ENCODE results near the gene XXYLT1. TPM values are rescaled to one million over a fixed set of nuclear protein-coding genes. Genes with fewer than 3 reads are reported as not detected.
"Not testable (repeated sequence)": the region's sequence is repeated elsewhere in the genome, so short reads cannot be mapped to it uniquely, and the experiment has no call there.

XXYLT1 gene
- total RNA-seq, 4 donors from 2014 or later = 9.8 to 14.6 (median 13.9) TPM

- no peak for TF ChIP-seq POLR2A (IDR thresholded peaks at IDR 0.05)
- TF ChIP-seq, protein P1, sequence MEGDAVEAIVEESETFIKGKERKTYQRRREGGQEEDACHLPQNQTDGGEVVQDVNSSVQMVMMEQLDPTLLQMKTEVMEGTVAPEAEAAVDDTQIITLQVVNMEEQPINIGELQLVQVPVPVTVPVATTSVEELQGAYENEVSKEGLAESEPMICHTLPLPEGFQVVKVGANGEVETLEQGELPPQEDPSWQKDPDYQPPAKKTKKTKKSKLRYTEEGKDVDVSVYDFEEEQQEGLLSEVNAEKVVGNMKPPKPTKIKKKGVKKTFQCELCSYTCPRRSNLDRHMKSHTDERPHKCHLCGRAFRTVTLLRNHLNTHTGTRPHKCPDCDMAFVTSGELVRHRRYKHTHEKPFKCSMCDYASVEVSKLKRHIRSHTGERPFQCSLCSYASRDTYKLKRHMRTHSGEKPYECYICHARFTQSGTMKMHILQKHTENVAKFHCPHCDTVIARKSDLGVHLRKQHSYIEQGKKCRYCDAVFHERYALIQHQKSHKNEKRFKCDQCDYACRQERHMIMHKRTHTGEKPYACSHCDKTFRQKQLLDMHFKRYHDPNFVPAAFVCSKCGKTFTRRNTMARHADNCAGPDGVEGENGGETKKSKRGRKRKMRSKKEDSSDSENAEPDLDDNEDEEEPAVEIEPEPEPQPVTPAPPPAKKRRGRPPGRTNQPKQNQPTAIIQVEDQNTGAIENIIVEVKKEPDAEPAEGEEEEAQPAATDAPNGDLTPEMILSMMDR (IDR thresholded peaks at IDR 0.05) = no peak
- 66 to 70% methylated on average over 6 of the region's 6 CpGs for WGBS, 2 donors
- Histone ChIP-seq H3K36me3 (no peaks in the 10 kb centered on the region), H3K4me1 (no peaks in the 10 kb centered on the region), H3K27me3 (no peaks in the 10 kb centered on the region), H3K27ac (no peak overlapping the region), H3K4me3 (replicated peaks in 1 of 3) (no peak overlapping the region), H3K9me3 (no peaks in the 10 kb centered on the region)
- intact Hi-C loops (cut with DNase I) = no loop called here
- DNase-seq = no peak
Measured at GRCh38 chr3:195054311-195054710, 216.6 kb downstream of the XXYLT1 start.

- intact Hi-C loops (cut with DNase I) = no loop called here
- TF ChIP-seq, protein P1 (IDR thresholded peaks at IDR 0.05) = no peak
- no peak for TF ChIP-seq POLR2A (IDR thresholded peaks at IDR 0.05)
- Histone ChIP-seq H3K36me3 (no peaks in the 10 kb centered on the region), H3K27ac (no peak overlapping the region), H3K4me1 (no peaks in the 10 kb centered on the region), H3K4me3 (replicated peaks in 1 of 3) (no peak overlapping the region), H3K9me3 (no peaks in the 10 kb centered on the region), H3K27me3 (no peaks in the 10 kb centered on the region)
- DNase-seq = no peak
- 54 to 74% methylated on average over 6 of the region's 6 CpGs for WGBS, 2 donors
Measured at GRCh38 chr3:195052939-195053338, 218.0 kb downstream of the XXYLT1 start.

- WGBS, 2 donors = 85 to 89% methylated on average over 5 of the region's 5 CpGs
- H3K4me1 ChIP-seq; intact Hi-C loops (cut with DNase I); H3K27me3 ChIP-seq; H3K9me3 ChIP-seq; DNase-seq; H3K36me3 ChIP-seq; H3K27ac ChIP-seq; H3K4me3 ChIP-seq (replicated peaks in 1 of 3): not testable (repeated sequence)
Measured at GRCh38 chr3:195050296-195050695, 220.7 kb downstream of the XXYLT1 start.

GRCh38 chr3:195048059-195048905 is 222.7 kb downstream of the XXYLT1 start:
- no peak for TF ChIP-seq POLR2A (IDR thresholded peaks at IDR 0.05)
- TF ChIP-seq, protein P1 (IDR thresholded peaks at IDR 0.05) = no peak
- 77 to 80% methylated on average over 16 of the region's 16 CpGs for WGBS, 2 donors
- H3K36me3 ChIP-seq = no peaks in the 10 kb centered on the region

GRCh38 chr3:195047536-195047935 is 223.4 kb downstream of the XXYLT1 start:
- no peak for TF ChIP-seq POLR2A (IDR thresholded peaks at IDR 0.05)
- TF ChIP-seq, protein P1 (IDR thresholded peaks at IDR 0.05) = no peak
- no peaks in the 10 kb centered on the region for H3K9me3 ChIP-seq
- H3K27ac ChIP-seq = no peak overlapping the region
- H3K36me3 ChIP-seq = no peaks in the 10 kb centered on the region
- no peak for DNase-seq
- H3K4me1 ChIP-seq = no peaks in the 10 kb centered on the region
- WGBS, 2 donors = 80 to 83% methylated on average over 3 of the region's 3 CpGs
- no peaks in the 10 kb centered on the region for H3K27me3 ChIP-seq
- H3K4me3 ChIP-seq (replicated peaks in 1 of 3) = no peak overlapping the region
- intact Hi-C loops (cut with DNase I) = no loop called here

More at GRCh38 chr3:195048059-195048905, 222.7 kb downstream of the XXYLT1 start:
- H3K9me3 ChIP-seq = no peaks in the 10 kb centered on the region
- no peak overlapping the region for H3K4me3 ChIP-seq (replicated peaks in 1 of 3)
- DNase-seq = no peak
- intact Hi-C loops (cut with DNase I) = no loop called here
- H3K4me1 ChIP-seq = no peaks in the 10 kb centered on the region
- H3K27ac ChIP-seq = no peak overlapping the region
- H3K27me3 ChIP-seq = no peaks in the 10 kb centered on the region
